ENCODE results near the gene MYOCOS.

GRCh38 chr1:171622152-171622462 is at the start of gene MYOCOS:
- TF ChIP-seq CTCF (conservative IDR thresholded peaks at IDR 0.05; ENCODE audit: low read depth, low read length) (no peak), EZH2 (IDR thresholded peaks at IDR 0.05; ENCODE audit: borderline replicate concordance, low read depth, low read length, poor library complexity, severe bottlenecking) (no peak)

Data from A673 (cell line).